Measurements from ENCODE around the gene CERS6. TPM values are rescaled to one million over a fixed set of nuclear protein-coding genes. Genes with fewer than 3 reads are reported as not detected.

The CERS6 gene
- total and polyA plus RNA-seq, 10 of the 15 experiments (the other 5 are each of a cell fraction or from before 2014, with no cell fraction given), result 1.3 to 20.4 (median 14.1) TPM

- intact Hi-C loops (cut with micrococcal nuclease; ENCODE audit: unreplicated experiment), result no loop called here
- no peak for FAIRE-seq
- TF ChIP-seq SMC3 (IDR thresholded peaks at IDR 0.05; ENCODE audit: borderline replicate concordance, low read length), result no peak
- no peak for TF ChIP-seq POLR2AphosphoS5 (IDR thresholded peaks at IDR 0.05; ENCODE audit: low read length)
- TF ChIP-seq IRF4 (IDR thresholded peaks at IDR 0.05; ENCODE audit: low read depth, low read length), result no peak
- no peak for TF ChIP-seq YY1 (IDR thresholded peaks at IDR 0.05; ENCODE audit: low read depth, low read length)
- no peak for TF ChIP-seq RCOR1 (conservative IDR thresholded peaks at IDR 0.05; ENCODE audit: low read depth, low read length)
- TF ChIP-seq USF1 (IDR thresholded peaks at IDR 0.05; ENCODE audit: borderline replicate concordance, extremely low read length, insufficient read depth, low read depth, low read length), result no peak
- TF ChIP-seq ZBTB40 (IDR thresholded peaks at IDR 0.05; ENCODE audit: borderline replicate concordance), result no peak
- no peak for TF ChIP-seq KLF5 (IDR thresholded peaks at IDR 0.05; ENCODE audit: partially characterized antibody)
- no peak for TF ChIP-seq DPF2 (IDR thresholded peaks at IDR 0.05)
- no peak for TF ChIP-seq ELK1 (IDR thresholded peaks at IDR 0.05; ENCODE audit: low read depth, low read length)
- no peak for TF ChIP-seq ZNF622 (IDR thresholded peaks at IDR 0.05)
- no peak for TF ChIP-seq CEBPZ (IDR thresholded peaks at IDR 0.05; ENCODE audit: low read depth, low read length)
- no peak for TF ChIP-seq NFYA (IDR thresholded peaks at IDR 0.05; ENCODE audit: borderline replicate concordance, low read depth, low read length)
- TF ChIP-seq FOXM1 (IDR thresholded peaks at IDR 0.05; ENCODE audit: low read depth, low read length), result no peak
These were observed 246.5 kb downstream of the CERS6 start for GRCh38 chr2:168702579-168702978.

More at GRCh38 chr2:168702579-168702978, 246.5 kb downstream of the CERS6 start:
- ChIA-PET SMC1A (ENCODE audit: uncharacterized antibody, unreplicated experiment) (no interaction called here), RAD21 (ENCODE audit: unreplicated experiment) (no interaction called here), CTCF (interaction anchor here (5.4 kb wide), 1 partner anchor 355 kb away, joined by 40 read pairs; no protein-coding TSS in a partner anchor), POLR2A (no interaction called here)
- BruUV-seq (replicated peaks), result no TSS peak
- WGBS (ENCODE audit: insufficient coverage, insufficient replicate concordance, low lambda C conversion rate, missing lambda C conversion rate), result 100% methylated on average over 2 of the region's 2 CpGs
- no peak for ATAC-seq
- Histone ChIP-seq H3K4me2 (ENCODE audit: control insufficient read depth, insufficient read depth) (no peak overlapping the region), H3K4me1 (ENCODE audit: control insufficient read depth, insufficient read depth, low read length) (no peaks in the 10 kb centered on the region), H3K27ac (ENCODE audit: control insufficient read depth, insufficient read depth) (no peak overlapping the region), H3K27me3 (replicated peaks in 1 of 2; ENCODE audit: control insufficient read depth in 2 of 2, insufficient read depth in 2 of 2, low read length in 1 of 2) (no peaks in the 10 kb centered on the region), H4K20me1 (ENCODE audit: control insufficient read depth, insufficient read depth) (no peaks in the 10 kb centered on the region), H3K79me2 (ENCODE audit: control insufficient read depth, insufficient read depth, low read length) (no peaks in the 10 kb centered on the region), H3K4me3 (no peak overlapping the region), H3K9ac (ENCODE audit: control insufficient read depth, insufficient read depth, low read length) (no peak overlapping the region), H2AFZ (ENCODE audit: control insufficient read depth, low read depth, low read length) (no peak overlapping the region), H3K9me3 (replicated peaks; ENCODE audit: control insufficient read depth, insufficient read depth, low read length) (no peaks in the 10 kb centered on the region; the same call in 2 of the 3 replicates), H3K36me3 (ENCODE audit: control insufficient read depth in 2 of 2, insufficient read depth in 2 of 2, low read length in 1 of 2) (peaks cover 0 to 3% of the 10 kb centered on the region in 2 experiments; a peak in 1 of 4 replicates)
- DNase-seq (ENCODE audit: low read depth, low spot score), result no peak
- in situ Hi-C loops (cut with MboI), result loop anchor here (5.0 kb wide), 1 partner anchor 355 kb away; no protein-coding TSS in a partner anchor

Data from GM12878 (cell line).